Left lung (tissue), 10 donors: ENCODE measurements around the gene RALGPS2. TPM values are rescaled to one million over a fixed set of nuclear protein-coding genes. Genes with fewer than 3 reads are reported as not detected.

Source experiments
- ATAC-seq: fragments of 200-7000 bp; cut with Tn5 transposase; one replicate; pipeline ENCODE4 v1.9.1; 2020; ENCODE audit warnings: moderate library complexity
- DNase-seq, 4 donors: peaks; one replicate each; pipeline ENCODE4 v3.0.0-alpha.2; 2013 to 2020
- H3K27ac ChIP-seq, 2 donors: fragments of 200-600 bp; sonication (generic) in 1 of 2; one replicate each; pipeline versions ENCODE4 v1.5.0 to v1.8.0; 2020 to 2021
- H3K27me3 ChIP-seq, 2 donors: fragments of 200-600 bp; sonication (generic) in 1 of 2; one replicate each; pipeline versions ENCODE4 v1.5.0 to v1.8.0; 2020 to 2021
- H3K36me3 ChIP-seq, 2 donors: fragments of 200-600 bp; sonication (generic) in 1 of 2; one replicate each; pipeline versions ENCODE4 v1.5.0 to v1.8.0; 2020 to 2021
- H3K4me1 ChIP-seq, 2 donors: fragments of 200-600 bp; one replicate each; pipeline ENCODE4 v1.8.0; 2021
- H3K4me3 ChIP-seq, 2 donors: fragments of 200-600 bp; sonication (generic) in 1 of 2; one replicate each; pipeline versions ENCODE4 v1.5.0 to v1.8.0; 2020 to 2021; ENCODE audit warnings: mild to moderate bottlenecking in 1 of 2
- H3K9me3 ChIP-seq, 2 donors: fragments of 200-600 bp; sonication (generic) in 1 of 2; one replicate each; pipeline versions ENCODE4 v1.5.0 to v1.8.0; 2020 to 2021
- CTCF ChIP-seq, 2 donors: fragments of 200-600 bp; sonication (generic) in 1 of 2; IDR thresholded peaks; one replicate each; pipeline versions ENCODE4 v1.5.0 to v1.8.0; 2021; ENCODE audit warnings: antibody characterized with exemption in 2 of 2
- intact Hi-C, 2 donors: fragments of 100-400 bp; cut with DNase I; formaldehyde crosslinking; loops; one replicate each; pipeline versions ENCODE4 v1.11.2 to v1.14.2; 2022
- polyA plus RNA-seq, 6 donors: library from polyadenylated mRNA; unstranded; fragments of 120-200 nt; gene quantifications; one replicate each; pipeline ENCODE4 v1.2.1, GENCODE V29; 2013; ENCODE audit not compliant: insufficient read length in 6 of 6
- total RNA-seq, 2 donors: library from RNA; stranded (reverse); fragmentation: NEBNext Ultra II Directional; extraction: Animal tissue kit (Norgen Biotek cat#: 25700); gene quantifications; one replicate each; pipeline ENCODE4 v1.2.1, GENCODE V29; 2021
- donor health status: DM: no; HTN: yes; CAD: no.
- donor health status: DM: no; HTN: no; CAD: no.

RALGPS2 gene
- total and polyA plus RNA-seq, 8 donors = 9.0 to 24.5 (median 20.9) TPM

- DNase-seq = no peak
- no peak for ATAC-seq
- Histone ChIP-seq H3K9me3 (no peaks in the 10 kb centered on the region), H3K27me3 (no peaks in the 10 kb centered on the region), H3K4me1 (no peaks in the 10 kb centered on the region), H3K27ac (no peak overlapping the region), H3K4me3 (no peak overlapping the region), H3K36me3 (peaks cover 0 to 6% of the 10 kb centered on the region in 2 donors)
- TF ChIP-seq CTCF (IDR thresholded peaks at IDR 0.05) = no peak
- intact Hi-C loops = loop anchor here in 1 of 2 donors (5.0 kb wide), 1 partner anchor 192 kb away; no protein-coding TSS in a partner anchor
Measured at GRCh38 chr1:178810585-178810984, 85.5 kb downstream of the RALGPS2 start.

- intact Hi-C loops = no loop called here
Measured at GRCh38 chr1:178818416-178818815, 93.4 kb downstream of the RALGPS2 start.

DNA sequence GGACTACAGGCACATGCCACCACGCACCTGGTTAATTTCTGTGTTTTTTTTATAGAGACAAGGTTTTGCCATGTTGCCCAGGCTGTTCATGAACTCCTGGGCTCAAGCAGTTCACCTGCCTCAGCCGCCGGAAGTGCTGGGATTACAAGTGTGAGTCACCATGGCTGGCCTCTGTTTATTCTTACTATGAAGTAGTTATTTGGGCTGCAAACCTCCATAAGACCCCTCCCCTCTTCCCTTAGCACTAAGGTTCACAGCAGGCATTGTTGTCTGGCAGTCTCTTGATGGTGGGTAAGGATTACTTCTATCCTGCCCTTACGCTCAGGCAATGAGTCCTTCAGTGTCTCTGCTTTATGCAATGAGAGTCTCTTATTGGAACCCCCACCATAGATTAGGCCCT is 94.1 kb downstream of the RALGPS2 start:
- Histone ChIP-seq H3K4me1 (no peaks in the 10 kb centered on the region), H3K9me3 (no peaks in the 10 kb centered on the region), H3K27me3 (no peaks in the 10 kb centered on the region), H3K4me3 (no peak overlapping the region), H3K27ac (no peak overlapping the region), H3K36me3 (no peaks in the 10 kb centered on the region)
- intact Hi-C loops = no loop called here
- DNase-seq (no peak), ATAC-seq (no peak)
- no peak for TF ChIP-seq CTCF (IDR thresholded peaks at IDR 0.05)

More at GRCh38 chr1:178818416-178818815, 93.4 kb downstream of the RALGPS2 start:
- no peak for TF ChIP-seq CTCF (IDR thresholded peaks at IDR 0.05)
- H3K27me3 ChIP-seq = no peaks in the 10 kb centered on the region
- H3K36me3 ChIP-seq = no peaks in the 10 kb centered on the region
- no peaks in the 10 kb centered on the region for H3K9me3 ChIP-seq
- no peak for DNase-seq
- no peak overlapping the region for H3K4me3 ChIP-seq
- H3K4me1 ChIP-seq = no peaks in the 10 kb centered on the region
- ATAC-seq = no peak
- no peak overlapping the region for H3K27ac ChIP-seq

DNA sequence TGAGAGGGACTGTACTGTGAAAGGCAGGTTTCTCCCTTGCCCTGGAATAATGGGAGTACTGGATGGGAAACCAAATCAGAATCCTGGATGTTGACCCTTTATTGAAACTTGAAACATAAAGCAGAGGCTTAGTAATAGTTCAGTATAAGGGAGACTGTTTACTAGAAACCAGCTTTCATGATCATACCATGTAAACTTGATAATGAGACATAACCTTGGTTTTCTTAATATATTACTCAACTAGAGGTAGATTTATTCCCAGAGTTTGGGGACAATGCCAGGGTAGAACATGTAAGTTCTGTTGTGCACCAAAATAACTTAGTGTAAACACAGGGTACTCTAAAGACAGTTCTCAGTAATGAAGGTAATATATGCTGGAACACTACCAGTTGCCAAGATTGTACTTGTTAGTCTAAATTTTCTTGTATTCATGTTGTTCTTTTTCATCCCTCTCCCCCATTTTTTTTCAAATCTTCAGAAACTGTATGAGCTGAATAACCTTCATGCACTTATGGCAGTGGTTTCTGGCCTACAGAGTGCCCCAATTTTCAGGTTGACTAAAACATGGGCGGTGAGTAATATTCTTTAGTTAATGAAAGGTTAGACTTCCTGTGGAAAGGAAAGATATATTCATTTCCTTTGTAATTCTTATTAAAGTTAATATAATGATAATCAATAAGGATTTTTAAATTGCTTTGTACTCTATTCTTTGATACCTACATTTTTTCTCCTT is 96.3 kb downstream of the RALGPS2 start:
- H3K4me3 ChIP-seq = no peak overlapping the region
- no peaks in the 10 kb centered on the region for H3K9me3 ChIP-seq
- H3K27me3 ChIP-seq = no peaks in the 10 kb centered on the region
- ATAC-seq (no peak), DNase-seq (no peak)
- no peak for TF ChIP-seq CTCF (IDR thresholded peaks at IDR 0.05)
- H3K27ac ChIP-seq = no peak overlapping the region
- intact Hi-C loops = no loop called here
- H3K36me3 ChIP-seq = no peaks in the 10 kb centered on the region
- H3K4me1 ChIP-seq = no peaks in the 10 kb centered on the region

DNA sequence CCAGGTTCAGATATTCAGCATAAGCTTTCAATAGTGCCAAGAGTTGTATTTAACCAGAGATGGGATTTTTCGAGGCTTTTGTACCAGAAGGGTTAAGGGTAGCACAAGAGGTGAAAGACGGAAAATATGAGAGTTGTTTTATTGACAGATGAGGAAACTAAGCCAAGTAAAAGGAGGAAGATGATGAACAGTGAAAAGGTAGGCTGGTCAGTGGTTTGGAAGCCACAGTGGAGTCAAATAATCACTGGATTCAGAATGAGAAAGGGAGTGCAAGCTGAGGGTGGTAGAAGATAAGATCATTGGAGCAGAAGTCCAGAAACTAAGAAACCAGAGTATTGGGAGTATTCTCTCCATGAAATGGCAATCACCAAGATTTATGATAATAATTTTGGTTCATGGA is 100.1 kb downstream of the RALGPS2 start:
- intact Hi-C loops = no loop called here

More for the DNA sequence above, 100.1 kb downstream of the RALGPS2 start:
- Histone ChIP-seq H3K36me3 (no peaks in the 10 kb centered on the region), H3K27ac (no peak overlapping the region), H3K4me3 (no peak overlapping the region), H3K4me1 (no peaks in the 10 kb centered on the region), H3K9me3 (no peaks in the 10 kb centered on the region), H3K27me3 (no peaks in the 10 kb centered on the region)
- no peak for TF ChIP-seq CTCF (IDR thresholded peaks at IDR 0.05)
- no peak for ATAC-seq
- DNase-seq = no peak
